ENCODE measurements around the gene TCEAL1.

The TCEAL1 gene

GRCh38 chrX:103666202-103667107 lies 37.7 kb downstream of the TCEAL1 start:
- DNase-seq (ENCODE audit: low read depth) = no peak
- no peak for TF ChIP-seq CTCF (IDR thresholded peaks at IDR 0.05; ENCODE audit: low read length, missing control alignments)
- no peak overlapping the region for H3K4me3 ChIP-seq (replicated peaks; ENCODE audit: low read depth, low read length)

GRCh38 chrX:103669745-103670144 lies 41.0 kb downstream of the TCEAL1 start:
- no peak for TF ChIP-seq CTCF (IDR thresholded peaks at IDR 0.05; ENCODE audit: low read length, missing control alignments)
- no peak overlapping the region for H3K4me3 ChIP-seq (replicated peaks; ENCODE audit: low read depth, low read length)
- DNase-seq (ENCODE audit: low read depth) = no peak

- no peak for TF ChIP-seq CTCF (IDR thresholded peaks at IDR 0.05; ENCODE audit: low read length, missing control alignments)
- DNase-seq (ENCODE audit: low read depth) = no peak
- H3K4me3 ChIP-seq (replicated peaks; ENCODE audit: low read depth, low read length) = no peak overlapping the region
These were observed 46.0 kb downstream of the TCEAL1 start for GRCh38 chrX:103674531-103675454.

GRCh38 chrX:103678199-103678993 lies 49.6 kb downstream of the TCEAL1 start:
- DNase-seq (ENCODE audit: low read depth) = peak; percentile 55
- no peak overlapping the region for H3K4me3 ChIP-seq (replicated peaks; ENCODE audit: low read depth, low read length)
- TF ChIP-seq CTCF (IDR thresholded peaks at IDR 0.05; ENCODE audit: low read length, missing control alignments) = no peak

All from fibroblast of pulmonary artery (primary cell).